Right renal pelvis (tissue), 4 donors: Measurements from ENCODE around the gene AFF2. TPM values are rescaled to one million over a fixed set of nuclear protein-coding genes. Genes with fewer than 3 reads are reported as not detected.
"Not testable (repeated sequence)": the region's sequence is repeated elsewhere in the genome, so short reads cannot be mapped to it uniquely, and the experiment has no call there.

Source experiments
- DNase-seq, 4 donors: peaks; one replicate each; pipeline ENCODE4 v3.0.0-alpha.2; 2013; ENCODE audit warnings: low read depth in 4 of 4, low spot score in 3 of 4, missing footprints in 1 of 4
- polyA plus RNA-seq, 4 donors: library from polyadenylated mRNA; unstranded; fragments of 120-200 nt; gene quantifications; one replicate each; pipeline ENCODE4 v1.2.1, GENCODE V29; 2013; ENCODE audit not compliant: insufficient read length in 4 of 4

Gene AFF2
- polyA plus RNA-seq, 4 donors = 4.7 to 5.9 (median 5.0) TPM

- no peak for DNase-seq
Observed at GRCh38 chrX:148629434-148629833, 129.0 kb downstream of the AFF2 start.

- DNase-seq = no peak
Observed at GRCh38 chrX:148632444-148632843, 132.0 kb downstream of the AFF2 start.

DNA sequence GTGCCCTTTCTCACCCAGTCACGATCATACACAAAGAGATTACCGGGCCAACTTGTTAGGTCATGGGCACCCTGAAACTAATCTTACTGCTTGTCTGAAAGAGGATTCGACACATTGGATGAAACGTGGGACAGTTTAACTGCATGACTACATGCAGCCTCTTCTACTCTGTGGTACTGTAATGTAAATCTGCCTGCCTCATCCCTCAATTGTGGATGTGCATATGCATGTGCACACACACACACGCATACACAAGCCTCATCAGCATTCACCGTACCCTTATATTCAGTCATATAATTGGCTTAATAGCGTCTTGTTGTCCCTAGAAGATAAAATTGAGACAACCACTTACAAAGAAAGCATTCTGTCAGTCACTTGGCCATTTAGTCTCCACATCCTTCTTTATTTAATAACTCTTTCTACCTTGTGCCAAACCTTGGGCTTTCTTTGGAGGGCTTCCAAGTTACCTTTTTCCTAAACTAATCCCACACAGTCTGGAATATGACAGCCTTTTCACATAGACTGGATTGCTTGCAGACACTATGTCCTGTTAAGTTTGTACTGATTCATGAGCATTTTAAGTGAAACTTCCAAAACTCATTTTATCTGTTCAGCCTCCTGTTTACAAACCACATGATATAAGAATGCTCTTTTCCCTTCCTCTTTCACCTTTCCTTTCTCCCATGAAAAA is 132.9 kb downstream of the AFF2 start:
- no peak for DNase-seq

GRCh38 chrX:148634591-148634990 is 134.2 kb downstream of the AFF2 start:
- no peak for DNase-seq

GRCh38 chrX:148643460-148643859 is 143.0 kb downstream of the AFF2 start:
- no peak for DNase-seq

- DNase-seq = no peak
Observed at GRCh38 chrX:148647651-148648050, 147.2 kb downstream of the AFF2 start.

GRCh38 chrX:148649145-148649795 is 148.9 kb downstream of the AFF2 start:
- DNase-seq = no peak

- no peak for DNase-seq
Observed at GRCh38 chrX:148658115-148658730, 157.8 kb downstream of the AFF2 start.

DNA sequence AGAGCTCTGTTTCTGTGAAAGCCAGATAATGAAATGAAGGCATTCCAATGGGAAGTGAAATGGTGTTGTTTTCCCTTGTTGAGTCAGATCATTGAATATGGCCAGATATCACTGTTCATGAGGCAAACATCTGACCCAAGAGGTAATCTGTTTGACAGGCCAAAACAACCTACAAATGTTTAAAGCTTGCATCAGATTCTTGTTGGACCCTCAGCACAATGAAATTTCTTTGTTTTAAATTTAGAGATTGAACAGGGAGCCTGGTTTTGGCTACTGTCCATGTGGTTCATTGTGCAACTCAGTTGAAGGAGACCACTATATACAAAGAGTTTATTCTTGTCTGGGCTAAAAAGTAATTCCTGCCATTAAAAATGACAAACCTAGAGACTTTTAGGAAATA is 159.1 kb downstream of the AFF2 start:
- DNase-seq = no peak

DNA sequence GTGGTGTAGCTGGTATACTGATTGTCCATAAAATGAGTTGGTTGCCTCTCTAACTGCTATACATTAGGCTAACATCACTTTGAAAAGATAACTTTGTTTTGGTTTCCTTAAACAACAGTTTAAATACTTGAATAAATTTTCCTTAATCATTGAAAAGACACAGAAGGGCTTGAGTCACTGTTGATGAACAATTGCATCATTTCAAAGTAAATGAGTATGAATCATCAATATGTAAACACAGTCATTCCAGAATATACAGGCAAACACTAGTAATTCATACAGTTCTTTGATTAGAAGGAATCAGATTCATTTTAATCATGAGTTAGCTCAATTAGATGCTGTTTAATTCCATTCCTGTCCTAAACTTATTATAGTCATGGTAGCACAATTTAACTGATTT is 160.6 kb downstream of the AFF2 start:
- DNase-seq = no peak

DNA sequence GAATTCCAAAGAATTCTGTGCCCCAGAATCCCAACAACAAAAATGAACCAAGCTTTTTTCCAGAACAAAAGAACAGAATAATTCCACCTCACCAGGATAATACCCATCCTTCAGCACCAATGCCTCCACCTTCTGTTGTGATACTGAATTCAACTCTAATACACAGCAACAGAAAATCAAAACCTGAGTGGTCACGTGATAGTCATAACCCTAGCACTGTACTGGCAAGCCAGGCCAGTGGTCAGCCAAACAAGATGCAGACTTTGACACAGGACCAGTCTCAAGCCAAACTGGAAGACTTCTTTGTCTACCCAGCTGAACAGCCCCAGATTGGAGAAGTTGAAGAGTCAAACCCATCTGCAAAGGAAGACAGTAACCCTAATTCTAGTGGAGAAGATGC is 161.6 kb downstream of the AFF2 start:
- DNase-seq = no peak

DNA sequence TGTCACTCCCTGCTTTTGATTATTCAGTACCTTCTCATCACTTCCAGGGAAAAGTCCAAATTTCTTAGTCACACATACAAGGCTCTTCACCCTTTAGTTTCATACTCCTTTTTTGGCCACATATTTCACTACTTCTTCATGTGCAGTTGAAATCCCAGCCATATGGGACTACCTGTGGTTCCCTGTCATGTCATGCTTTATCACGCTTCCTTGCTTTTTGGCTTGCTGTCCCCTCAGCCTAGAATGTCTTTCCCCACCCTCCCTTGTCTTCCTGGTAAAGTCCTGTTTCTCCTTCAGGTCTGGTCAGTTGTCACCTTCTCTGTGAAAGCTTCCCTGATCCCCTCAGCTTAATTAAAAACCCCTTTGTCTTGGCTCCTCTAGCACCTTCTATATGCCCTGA is 163.8 kb downstream of the AFF2 start:
- DNase-seq = no peak

DNA sequence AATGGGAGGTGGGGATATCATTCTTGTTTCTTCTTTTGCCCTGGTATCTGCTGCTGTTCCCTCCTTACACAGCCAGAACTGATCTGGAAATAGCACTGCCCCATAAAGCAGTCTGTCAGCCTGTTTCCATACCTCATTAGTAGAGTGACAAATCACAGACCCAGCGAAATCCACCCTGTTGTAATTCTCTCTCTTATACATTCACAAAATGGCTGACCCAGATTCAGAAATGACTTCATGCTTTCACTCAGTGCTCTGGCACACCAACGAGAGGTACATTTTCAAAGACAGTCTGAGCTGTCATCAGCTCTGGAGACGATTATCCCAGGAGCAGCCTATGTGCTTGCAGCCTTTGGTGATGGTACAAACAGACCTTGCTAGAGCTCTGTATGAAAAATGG is 164.6 kb downstream of the AFF2 start:
- DNase-seq = no peak

DNA sequence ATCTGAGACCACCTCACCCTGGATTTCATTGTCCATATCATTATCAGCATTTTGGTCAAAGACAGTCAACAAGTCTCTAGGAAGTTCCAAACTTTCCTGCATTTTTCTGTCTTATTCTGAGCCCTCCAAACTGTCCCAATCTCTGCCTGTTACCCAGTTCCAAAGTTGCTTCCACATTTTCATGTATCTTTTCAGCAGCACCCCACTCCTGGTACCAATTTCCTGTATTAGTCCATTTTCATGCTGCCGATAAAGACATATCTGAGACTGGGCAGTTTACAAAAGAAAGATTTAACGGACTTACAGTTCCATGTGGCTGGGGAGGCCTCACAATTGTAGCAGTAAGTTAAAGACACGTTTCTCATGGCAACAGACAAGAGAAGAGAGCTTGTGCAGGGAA is 168.8 kb downstream of the AFF2 start:
- not testable (repeated sequence) for DNase-seq

- no peak for DNase-seq
Observed at GRCh38 chrX:148670277-148670676, 169.9 kb downstream of the AFF2 start.

- no peak for DNase-seq
Observed at GRCh38 chrX:148672517-148672916, 172.1 kb downstream of the AFF2 start.

DNA sequence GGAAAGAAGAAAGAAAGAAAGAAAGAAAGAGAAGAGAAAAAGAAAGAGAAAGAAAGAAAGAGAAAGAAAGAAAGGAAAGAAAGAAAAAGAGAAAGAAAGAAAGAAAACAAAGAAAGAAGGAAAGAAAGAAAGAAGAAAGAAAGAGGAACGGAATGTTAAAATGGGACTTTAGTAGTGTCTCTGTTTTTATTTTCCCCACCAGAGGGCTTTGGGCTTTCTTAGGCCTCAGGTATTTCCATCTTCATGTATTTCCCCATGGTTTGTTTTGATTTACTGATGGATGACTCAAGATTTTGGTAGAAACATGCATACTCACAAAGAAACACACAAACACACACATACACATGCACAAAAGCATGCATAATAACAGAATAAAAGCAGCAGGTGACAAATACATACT is 181.2 kb downstream of the AFF2 start:
- no peak for DNase-seq

- no peak for DNase-seq
Observed at GRCh38 chrX:148682206-148682605, 181.8 kb downstream of the AFF2 start.

GRCh38 chrX:148691456-148691855 is 191.0 kb downstream of the AFF2 start:
- DNase-seq = no peak

- no peak for DNase-seq
Observed at GRCh38 chrX:148695255-148695654, 194.8 kb downstream of the AFF2 start.

DNA sequence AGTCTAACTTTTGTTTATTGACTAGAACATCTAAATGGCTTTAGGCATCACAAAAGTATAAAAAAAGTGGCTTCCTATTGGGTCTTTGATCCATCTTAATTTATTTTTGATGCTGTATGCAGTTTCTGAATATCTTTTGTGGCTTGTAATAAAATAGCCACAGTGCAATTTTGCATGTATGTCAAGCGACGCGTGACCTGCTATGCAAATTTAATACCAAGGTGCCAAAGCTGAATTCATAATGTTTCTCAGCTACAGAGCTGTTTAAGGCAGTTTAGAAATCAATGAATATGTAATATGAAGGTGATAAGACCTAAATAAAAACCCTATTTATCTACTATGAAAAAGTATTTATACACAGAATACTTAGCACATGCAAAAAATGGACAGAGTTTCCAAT is 197.8 kb downstream of the AFF2 start:
- no peak for DNase-seq

GRCh38 chrX:148700021-148700420 is 199.6 kb downstream of the AFF2 start:
- no peak for DNase-seq
